AG08395 (cell line): ENCODE results near the gene M6PR.
"Not testable (repeated sequence)": the region's sequence is repeated elsewhere in the genome, so short reads cannot be mapped to it uniquely, and the experiment has no call there.

Source experiments
- DNase-seq: peaks from one replicate; pipeline ENCODE4 v3.0.0; 2012; ENCODE audit warnings: mixed read lengths, low spot score

The M6PR gene

DNA sequence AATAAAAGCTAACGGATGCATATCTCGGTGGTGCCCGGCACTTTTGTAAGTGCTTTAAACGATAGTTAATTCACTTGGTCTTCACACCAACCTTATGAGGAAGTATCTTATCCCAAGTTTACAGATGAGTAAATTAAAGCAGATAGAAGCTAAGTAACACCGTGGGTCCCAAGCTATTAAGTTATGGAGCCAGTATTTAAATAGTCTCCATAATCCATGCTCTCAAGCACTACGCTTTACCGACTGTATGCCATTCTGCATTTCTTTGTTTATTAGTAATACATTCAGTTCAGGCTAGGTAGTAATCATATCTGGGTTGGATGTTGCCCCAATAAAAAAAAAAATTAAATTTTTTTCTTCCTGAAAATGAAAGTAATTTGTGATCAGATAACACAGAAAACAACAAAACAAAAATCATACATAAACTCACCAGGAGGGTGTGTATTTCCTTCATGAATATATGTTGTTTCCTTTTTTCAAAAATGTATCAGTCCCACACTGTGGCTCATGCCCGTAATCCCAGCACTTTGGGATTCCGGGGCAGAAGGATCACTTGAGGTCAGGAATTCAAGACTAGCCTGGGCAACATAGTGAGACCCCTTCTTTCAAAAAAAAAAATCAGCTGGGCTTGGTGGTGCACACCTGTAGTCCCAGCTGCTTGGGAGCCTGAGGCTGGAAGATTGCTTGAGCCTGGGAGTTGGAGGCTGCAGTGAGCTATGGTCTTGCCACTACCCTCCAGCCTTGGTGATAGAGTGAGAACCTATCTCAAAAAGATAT, 1.4 kb upstream of the M6PR start:
- DNase-seq: no peak

DNA sequence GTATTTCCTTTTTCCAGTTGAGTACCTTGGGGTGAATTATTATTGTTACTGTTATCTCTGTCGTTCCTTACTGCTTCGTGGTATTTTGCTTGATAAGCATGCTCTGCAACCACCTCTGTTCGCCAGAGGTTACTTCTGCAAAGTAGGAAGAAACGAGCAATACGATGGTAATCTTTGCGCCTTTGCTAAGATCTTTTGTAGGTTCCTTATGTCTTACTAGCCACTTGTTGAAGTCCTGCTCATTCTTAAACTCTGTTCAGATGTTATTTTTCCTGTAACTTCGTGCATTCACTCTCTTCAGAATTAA, 729 bp upstream of the M6PR start:
- no peak for DNase-seq

DNA sequence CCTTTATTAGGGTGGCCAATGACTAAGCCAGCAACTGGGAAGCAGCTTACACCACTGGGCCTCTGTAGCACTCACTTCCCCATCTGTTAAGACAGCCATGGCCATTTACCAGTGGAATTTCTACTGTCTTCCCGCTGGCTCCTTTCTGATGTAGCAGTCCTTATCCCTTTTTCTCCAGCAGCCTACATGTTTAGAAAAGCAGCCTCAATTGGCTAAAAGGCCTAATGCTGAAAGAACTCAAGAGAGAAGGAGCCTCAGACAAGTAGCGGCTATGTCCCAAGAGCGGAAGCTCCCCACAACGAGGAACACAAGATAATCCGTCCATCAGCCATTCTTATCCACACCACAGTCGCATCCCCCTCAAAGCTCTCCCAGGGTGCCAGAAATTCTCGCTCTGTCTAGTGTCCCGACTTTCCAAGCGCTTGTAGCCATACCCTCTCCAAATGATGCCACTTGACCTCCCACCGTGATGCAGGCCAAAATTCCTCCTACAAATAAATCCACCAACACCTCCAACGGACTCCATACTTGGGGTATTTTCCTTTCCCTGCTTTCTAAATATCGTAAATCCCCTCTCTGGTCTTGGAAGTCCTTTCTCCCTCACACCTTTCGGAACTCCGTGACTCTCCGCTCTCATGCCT, 624 bp downstream of the M6PR start:
- DNase-seq: peak; percentile 52

DNA sequence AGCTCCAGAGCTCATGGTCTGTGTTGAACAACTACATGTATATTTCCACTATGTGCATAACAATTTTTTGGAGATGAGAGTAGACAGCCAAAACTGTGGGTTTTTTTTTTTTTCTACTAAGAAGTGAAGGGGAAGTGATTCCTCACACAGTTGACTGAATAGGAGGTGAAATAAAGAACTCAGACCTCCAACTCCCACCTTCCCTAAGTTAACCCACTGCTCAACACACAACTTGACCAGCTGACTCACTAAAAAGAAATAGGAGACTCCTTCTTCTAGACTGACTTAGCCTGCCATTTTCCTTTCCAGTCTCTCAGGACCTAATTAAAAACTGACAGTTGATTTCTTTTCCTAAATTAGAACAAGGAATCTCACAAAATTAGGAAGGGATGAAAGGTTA, 1.7 kb downstream of the M6PR start:
- DNase-seq: no peak

DNA sequence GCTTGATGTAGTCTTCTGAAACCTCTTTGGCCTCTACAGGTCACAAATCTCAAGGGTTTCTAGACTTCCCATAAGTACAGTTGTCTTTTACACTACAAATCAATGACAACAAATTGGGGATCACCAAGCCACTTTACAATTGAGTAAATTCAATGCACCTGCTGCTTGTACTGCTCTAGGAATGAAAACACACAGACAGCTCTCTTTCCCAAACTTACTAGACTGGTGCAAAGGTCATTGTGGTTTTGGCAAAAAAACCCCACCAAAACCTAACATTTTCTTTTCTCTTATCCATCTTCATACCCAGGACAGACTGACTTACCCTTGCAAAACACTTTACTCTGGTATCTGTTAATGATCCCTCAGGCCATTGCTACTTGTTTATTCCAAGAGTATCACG, 2.7 kb downstream of the M6PR start:
- no peak for DNase-seq

DNA sequence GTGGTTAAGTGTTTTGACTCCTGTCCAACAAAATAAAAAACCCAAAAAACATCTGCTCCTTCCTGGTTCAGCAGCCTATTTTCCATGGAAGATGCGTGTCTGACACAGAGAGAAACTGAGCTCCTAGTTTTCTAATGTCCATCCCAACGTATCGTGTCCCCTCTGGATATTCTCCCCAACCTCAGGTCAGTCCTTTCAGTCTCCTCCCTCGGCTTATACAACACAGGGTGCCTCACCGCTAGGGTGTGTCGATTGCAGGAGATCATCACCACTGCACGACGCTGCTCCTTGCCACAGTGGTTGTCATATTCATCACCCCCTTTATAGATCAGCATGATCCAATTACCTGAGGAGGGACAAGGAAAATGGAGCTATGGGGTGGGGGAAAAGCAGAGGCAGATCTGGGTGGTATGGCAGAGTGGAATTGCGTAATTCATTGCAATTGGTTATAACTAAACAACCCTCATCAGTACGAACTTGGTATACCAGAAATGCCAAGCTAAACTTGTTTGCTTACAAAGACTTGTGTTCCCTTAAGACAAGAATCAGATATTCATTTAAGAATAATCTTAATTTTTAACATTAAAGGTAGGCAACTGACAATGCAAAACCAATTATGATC, 5.8 kb downstream of the M6PR start:
- DNase-seq: no peak

DNA sequence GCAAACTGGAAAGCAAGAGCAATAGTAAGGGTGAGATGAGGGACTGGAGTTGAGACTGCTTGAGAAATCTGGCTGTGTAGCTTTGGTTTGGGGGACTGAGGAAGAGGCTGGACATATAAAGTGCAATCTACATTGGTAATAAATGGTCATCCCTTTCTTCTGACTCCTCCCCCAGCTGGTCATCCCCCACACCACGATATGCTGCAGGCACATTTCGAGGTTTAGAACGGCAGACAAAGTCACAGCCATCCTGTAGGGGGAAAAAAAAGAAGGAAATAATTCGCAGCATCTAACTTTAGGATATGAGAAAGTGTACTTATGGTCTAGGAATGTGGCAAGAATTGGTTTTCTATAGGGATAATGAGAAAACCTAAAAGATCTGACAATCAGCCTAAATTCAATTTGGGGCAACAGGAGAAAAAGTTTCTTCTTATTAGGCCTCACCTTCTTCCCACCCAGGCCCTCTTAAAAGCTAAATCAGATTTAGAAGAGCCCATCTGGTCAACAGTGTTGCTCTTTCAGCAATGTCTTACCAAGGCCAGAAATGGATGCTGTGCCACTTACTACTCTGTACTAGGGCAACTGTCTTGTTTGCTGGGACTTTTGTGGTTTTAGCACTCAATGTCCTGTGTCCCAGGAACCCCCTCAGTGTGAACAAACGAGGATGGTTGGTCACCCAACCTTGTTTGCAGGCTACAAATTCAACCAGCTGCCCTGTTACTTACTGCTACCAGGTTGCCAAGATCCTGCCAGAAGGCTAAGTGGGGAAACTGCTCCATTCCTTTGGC, 7.6 kb downstream of the M6PR start:
- DNase-seq: no peak

DNA sequence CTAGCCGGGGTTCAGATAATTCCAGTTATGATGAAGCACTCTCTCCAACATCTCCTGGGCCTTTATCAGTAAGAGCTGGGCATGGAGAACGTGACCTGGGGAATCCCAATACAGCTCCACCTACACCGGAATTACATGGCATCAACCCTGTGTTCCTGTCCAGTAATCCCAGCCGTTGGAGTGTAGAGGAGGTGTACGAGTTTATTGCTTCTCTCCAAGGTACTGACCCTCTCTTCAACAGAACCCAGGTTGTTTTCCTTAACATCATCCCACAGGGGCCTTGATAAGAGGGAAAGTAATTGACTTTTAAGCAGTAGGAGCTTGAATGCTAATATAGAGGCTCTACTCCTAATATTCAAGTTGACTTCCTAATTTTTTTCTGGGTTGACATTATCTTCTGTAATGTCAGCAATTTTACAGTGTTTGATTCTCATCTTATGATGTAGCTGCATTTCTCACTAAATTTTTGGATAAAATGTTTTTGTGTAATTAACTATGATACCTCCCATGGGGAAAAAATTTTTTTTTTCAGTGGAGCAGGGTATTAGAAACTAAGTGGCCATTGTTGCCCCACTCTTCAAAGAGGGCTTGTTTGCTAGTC, 11.5 kb downstream of the M6PR start:
- DNase-seq: not testable (repeated sequence)

DNA sequence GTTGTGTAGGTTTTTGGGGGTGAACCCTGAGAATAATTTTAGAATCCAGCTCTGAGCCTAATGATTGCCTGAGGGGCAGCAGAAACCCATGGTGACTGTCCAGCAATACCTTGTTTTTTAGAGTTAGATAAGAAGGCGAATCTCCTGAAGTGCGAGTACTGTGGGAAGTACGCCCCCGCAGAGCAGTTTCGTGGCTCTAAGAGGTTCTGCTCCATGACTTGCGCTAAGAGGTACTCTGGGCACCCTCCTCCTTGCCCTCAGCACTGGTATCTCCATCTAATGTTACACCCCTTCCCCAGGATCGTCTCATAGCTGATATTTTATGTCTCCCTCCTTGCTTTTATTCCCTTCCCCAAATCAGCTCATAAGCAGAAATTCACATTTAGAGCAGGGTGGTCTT, 12.7 kb downstream of the M6PR start:
- no peak for DNase-seq

DNA sequence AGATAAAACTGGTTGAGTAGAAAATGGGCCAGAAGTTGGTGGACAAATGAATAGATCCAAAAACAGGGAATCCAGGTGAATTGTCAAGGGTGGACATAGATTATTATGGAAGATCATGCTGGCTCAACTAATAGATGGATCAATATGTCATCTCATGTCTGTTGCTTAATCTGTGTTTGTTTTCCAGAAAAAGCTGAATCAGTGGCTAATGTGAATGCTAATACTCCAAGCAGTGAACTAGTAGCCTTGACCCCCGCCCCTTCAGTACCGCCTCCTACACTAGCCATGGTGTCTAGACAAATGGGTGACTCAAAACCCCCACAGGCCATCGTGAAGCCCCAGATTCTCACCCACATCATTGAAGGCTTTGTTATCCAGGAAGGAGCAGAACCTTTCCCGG, 15.4 kb downstream of the M6PR start:
- DNase-seq: not testable (repeated sequence)

DNA sequence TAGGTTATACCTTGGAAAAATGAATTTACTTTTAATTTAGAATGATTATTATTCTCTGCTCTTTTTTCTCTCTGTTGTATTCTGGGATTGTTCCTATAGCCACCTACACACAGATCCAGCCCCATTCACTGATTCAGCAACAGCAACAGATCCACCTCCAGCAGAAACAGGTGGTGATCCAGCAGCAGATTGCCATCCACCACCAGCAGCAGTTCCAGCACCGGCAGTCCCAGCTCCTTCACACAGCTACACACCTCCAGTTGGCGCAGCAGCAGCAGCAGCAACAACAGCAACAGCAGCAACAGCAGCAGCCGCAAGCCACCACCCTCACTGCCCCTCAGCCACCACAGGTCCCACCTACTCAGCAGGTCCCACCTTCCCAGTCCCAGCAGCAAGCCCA, 17.0 kb downstream of the M6PR start:
- DNase-seq: not testable (repeated sequence)

DNA sequence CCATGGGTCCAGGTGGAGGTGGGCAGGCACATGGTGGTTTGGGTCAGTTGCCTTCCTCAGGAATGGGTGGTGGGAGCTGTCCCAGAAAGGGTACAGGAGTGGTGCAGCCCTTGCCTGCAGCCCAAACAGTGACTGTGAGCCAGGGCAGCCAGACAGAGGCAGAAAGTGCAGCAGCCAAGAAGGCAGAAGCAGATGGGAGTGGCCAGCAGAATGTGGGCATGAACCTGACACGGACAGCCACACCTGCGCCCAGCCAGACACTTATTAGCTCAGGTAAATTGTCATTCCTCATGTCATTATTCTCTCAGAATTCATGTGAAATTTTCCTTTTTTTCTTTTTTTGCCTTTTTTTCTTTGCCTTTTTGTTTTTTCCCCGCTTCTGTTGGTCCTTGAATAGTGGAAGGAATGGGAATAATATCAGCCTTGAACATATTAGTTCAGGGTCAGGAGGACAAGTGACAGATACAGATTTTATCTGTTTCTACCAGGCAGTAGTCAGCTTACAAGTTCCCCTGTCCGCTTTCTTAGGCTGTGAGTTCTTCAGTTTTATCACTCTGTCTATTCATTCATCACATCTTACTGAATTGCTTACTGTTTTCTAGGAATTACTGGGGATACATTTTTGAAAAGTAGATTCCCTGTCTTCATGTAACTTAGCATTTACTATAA, 18.7 kb downstream of the M6PR start:
- not testable (repeated sequence) for DNase-seq

DNA sequence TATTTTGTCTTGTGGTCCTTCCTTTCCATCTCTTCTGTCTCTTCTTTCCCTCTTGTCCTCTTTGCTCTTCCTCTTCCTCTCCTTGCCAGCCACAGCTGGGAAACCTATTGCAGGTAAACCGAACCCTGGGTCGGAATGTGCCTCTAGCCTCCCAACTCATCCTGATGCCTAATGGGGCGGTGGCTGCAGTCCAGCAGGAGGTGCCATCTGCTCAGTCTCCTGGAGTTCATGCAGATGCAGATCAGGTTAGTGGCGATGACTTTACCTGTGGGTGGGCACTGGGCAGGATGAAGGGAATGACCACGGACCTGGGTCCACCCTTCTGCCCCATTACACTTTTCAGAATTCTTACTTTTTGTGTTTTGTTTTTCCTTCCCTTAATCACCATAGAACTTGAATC, 26.9 kb downstream of the M6PR start:
- no peak for DNase-seq

DNA sequence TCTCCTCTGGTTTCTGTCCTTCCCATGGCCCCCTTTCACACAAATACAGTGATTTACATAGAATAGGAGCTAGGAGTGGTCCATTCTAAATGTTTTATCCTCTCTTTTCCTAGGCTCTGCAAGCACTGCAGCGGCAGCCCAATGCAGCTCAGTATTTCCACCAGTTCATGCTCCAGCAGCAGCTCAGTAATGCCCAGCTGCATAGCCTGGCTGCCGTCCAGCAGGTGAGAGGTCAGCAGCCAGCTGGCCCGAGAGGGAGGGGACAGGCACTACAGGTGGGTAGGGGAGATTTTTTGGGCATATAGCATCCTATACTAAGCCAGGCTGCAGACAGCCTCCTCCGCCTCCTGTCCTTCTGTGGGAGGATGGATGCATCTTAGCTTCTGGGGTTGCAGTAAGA, 29.8 kb downstream of the M6PR start:
- DNase-seq: not testable (repeated sequence)

DNA sequence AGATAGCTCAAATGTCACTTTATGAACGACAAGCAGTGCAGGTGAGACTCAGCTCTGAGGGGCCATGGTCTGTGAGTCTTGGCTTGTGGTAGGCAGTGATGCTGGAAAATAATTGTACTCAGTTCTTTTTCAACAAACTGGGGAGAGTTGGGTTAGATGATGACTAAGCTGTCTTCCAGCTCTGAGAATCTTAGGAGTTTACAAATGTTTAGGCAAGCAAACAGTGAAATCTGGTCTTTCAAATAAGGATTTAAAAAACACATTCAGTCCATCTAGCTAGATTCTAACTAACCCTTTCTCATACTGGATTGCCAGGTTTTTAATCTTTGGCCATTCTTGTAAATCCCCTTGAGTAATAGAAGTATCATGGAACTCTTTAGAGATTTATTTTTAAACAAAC, 31.7 kb downstream of the M6PR start:
- no peak for DNase-seq

DNA sequence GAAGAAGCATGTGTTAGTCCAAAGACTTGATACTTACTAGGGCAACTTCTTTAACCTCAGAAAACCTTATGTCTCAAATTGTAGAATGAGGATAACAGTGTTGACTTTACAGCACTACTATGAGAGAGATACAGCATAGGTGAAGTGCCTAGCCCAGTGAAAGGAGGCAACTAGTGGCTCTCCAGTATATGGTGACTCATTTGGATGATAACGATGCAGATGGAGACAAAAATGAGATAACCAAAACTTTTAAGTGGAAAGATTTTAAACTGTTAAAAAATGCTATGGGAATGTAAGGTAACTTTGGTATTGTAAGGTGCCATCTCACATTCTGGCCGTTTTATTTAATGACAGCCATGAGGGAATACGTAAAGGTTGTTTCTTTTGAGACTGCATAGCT, 32.4 kb downstream of the M6PR start:
- DNase-seq: no peak

DNA sequence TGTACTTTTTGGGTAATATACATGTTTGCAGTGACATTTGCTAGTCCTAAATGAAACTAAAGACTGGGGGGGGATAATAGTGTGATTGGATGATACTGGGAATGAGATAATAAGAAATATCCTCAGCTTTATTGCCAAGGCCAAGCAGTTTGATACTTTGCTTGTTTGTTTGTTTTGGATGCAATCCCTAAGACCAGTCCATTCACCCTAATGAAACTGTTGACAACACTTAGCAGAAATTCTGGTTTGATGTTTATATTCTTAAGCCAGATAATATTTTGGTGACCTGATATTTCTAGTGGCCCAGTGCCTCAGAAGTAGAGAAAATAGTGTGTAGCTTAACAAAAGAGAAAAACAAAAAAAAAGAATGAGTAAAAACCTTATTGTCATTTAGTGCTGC, 33.3 kb downstream of the M6PR start:
- DNase-seq: no peak

DNA sequence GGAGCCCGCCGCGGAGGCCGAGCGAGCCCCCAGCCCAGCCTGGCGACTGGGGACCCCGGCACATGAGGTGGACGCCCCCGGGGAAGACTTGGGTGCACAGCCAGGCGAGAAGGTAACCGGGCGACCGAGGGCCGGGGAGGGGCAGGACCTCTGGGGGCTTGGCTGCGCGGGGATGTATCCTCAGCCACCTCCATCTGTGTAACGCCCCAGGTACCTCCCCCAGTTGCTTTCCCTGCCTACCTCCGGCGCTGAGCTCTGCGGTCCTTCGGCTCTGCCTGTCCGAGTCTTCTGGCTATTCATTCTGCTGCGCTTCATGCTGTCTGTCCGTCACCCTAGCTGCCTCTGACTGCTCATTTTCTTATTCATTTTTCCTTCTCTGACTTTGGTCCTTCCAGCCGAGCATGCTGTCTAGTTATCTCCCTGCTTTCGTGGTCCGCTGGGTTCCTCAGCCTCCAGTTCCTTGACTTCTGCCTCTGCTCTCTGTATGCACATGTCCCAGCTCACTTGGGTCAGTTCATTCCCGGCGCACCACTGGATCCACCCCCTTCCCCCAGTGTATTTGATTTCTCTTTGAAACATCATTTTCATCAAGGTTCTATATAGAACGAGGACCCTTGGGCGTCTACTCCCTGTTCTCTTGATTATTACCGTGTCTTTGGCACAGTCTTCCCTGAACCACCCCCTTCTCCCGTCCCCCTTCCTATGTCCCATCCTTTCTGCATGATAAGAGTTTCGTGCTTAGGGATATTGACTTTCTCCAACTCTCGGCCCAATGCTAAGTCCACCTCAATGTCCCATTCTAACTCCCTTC, 34.5 kb downstream of the M6PR start:
- peak; percentile 41 for DNase-seq

DNA sequence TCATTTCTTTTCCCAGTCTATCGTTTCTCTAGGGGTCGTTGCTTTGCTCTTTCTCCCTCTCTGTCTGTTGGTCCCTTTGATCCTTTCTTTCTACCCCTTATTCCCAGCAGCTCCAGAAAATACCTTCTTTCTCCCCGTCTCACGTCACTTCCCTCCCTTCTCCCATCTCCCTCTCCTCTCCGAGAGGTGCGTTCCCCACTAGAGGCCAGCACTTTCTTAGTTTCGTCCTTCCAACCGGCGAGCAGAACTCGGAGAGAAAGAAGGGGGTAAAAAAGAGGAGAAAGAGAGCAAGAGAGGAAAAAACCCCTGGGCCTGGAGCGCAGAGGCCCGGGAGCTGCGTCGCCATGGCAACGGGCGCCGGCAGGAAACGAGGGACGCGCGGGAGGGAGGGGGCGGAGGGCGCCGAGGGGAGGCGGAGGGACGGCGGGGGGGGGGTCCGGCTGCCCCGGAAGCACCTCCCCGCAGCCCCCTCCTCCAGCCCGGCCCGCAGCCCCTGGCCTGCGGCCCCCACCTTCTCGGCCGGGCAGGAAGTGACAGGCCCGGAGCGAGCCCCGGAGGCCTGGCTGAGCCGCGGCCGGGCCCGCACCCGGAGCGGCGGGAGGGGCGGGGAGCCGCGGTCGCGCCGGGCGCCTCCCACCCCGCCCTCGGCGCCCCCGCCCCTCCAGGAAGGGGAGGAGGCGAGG, 35.3 kb downstream of the M6PR start, which contains the start of gene PHC1:
Gene PHC1 (plus strand): TSS at position 477 of the 683 bp plus-strand sequence. CDS start 3,169 bp downstream, outside the sequence.
- DNase-seq: peak; percentile 86

DNA sequence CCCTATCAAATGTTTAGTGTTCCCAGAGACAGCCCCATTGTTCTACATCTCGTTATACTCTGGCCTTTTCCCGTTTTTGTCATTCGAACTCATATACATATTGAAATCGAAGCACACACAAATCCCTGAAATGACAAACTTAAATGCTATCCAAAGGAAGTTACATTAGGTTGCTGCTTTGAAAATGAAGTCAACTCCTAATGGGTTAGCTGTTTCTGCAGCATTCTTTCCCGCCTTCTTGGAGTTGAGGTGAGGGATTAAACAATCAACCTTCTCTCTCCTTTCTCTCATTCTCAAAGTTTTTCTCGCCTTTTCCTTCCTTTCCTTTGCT, 35.8 kb downstream of the M6PR start:
- no peak for DNase-seq
